Calu3 (cell line): Measurements from ENCODE around the gene MSI2. TPM values are rescaled to one million over a fixed set of nuclear protein-coding genes. Genes with fewer than 3 reads are reported as not detected.

Source experiments
- BruUV-seq: library from RNA; stranded (reverse); fragments of 400-500 nt; replicated peaks from 2 replicates; lab custom pipeline; 2021; lab: Mats Ljungman, UMichigan
- CTCF ChIA-PET: fragments of 300-600 bp; sonication (Branson Sonifier 250); formaldehyde crosslinking; loops from one replicate; lab custom pipeline; 2022; ENCODE audit warnings: antibody characterized with exemption; lab: Charles Lee
- DNase-seq: peaks from one replicate; pipeline ENCODE4 v3.0.0; 2022
- H3K27ac Mint-ChIP-seq: one replicate; pipeline ENCODE4 v1.8.0; 2022; ENCODE audit warnings: mixed read lengths; ENCODE audit not compliant: unreplicated experiment
- H3K27me3 Mint-ChIP-seq: one replicate; pipeline ENCODE4 v1.8.0; 2022; ENCODE audit warnings: mixed read lengths; ENCODE audit not compliant: unreplicated experiment
- H3K36me3 Mint-ChIP-seq: one replicate; pipeline ENCODE4 v1.8.0; 2022; ENCODE audit warnings: mild to moderate bottlenecking, moderate library complexity, mixed read lengths; ENCODE audit not compliant: insufficient read depth, unreplicated experiment
- H3K4me1 Mint-ChIP-seq: one replicate; pipeline ENCODE4 v1.8.0; 2022; ENCODE audit warnings: mild to moderate bottlenecking, low read depth, mixed read lengths; ENCODE audit not compliant: unreplicated experiment
- H3K4me3 Mint-ChIP-seq: one replicate; pipeline ENCODE4 v1.8.0; 2022; ENCODE audit warnings: mild to moderate bottlenecking, low read depth, moderate library complexity, mixed read lengths; ENCODE audit not compliant: unreplicated experiment
- H3K9me3 Mint-ChIP-seq: one replicate; pipeline ENCODE4 v1.8.0; 2022; ENCODE audit warnings: low read depth, mixed read lengths; ENCODE audit not compliant: unreplicated experiment
- intact Hi-C: fragments of 100-400 bp; cut with micrococcal nuclease; formaldehyde crosslinking; loops from one replicate; pipeline ENCODE4 v1.10.0; 2022; ENCODE audit not compliant: unreplicated experiment
- total RNA-seq: library from RNA; stranded (reverse); gene quantifications from 2 replicates; pipeline ENCODE4 v1.2.3, GENCODE V29; 2022
- TF ChIP-seq, protein P1 (sequence below): fragments of 200-600 bp; IDR thresholded peaks from one replicate; pipeline ENCODE4 v1.8.0; 2022; ENCODE audit warnings: antibody characterized with exemption; ENCODE audit not compliant: unreplicated experiment

MSI2 gene
- total RNA-seq, 1 experiment from 2014 or later = 66.4 TPM

DNA sequence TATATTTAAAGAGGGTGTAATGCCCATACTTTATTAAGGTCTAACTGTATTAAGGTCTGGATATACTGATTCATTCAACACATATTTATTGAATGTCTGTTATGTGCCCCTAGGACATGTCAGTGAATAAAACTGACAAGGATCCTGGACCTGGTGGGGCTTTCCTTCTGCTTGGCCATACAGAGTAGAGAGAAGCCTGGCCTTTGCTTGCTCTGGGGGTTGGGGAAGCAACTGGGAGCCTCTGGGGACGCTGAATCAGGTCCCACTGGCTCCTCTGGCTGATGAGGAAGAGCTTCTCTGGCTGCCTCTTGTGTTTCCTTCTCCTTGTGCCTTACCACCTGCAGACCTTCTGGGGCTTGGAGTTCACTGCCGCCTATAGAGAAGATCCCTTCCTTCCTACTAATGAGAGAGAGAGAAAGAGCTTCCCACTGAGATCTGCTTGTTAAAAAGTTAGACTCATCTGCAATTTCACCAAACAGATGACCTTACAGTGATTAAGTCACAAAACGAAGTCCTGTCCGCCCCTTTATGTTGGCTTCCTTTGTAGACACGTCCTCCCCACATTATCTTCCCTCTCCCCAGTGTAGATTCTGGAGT lies 49.7 kb downstream of the MSI2 start:
- no peaks in the 10 kb centered on the region for H3K36me3 Mint-ChIP-seq
- TF ChIP-seq, protein P1, sequence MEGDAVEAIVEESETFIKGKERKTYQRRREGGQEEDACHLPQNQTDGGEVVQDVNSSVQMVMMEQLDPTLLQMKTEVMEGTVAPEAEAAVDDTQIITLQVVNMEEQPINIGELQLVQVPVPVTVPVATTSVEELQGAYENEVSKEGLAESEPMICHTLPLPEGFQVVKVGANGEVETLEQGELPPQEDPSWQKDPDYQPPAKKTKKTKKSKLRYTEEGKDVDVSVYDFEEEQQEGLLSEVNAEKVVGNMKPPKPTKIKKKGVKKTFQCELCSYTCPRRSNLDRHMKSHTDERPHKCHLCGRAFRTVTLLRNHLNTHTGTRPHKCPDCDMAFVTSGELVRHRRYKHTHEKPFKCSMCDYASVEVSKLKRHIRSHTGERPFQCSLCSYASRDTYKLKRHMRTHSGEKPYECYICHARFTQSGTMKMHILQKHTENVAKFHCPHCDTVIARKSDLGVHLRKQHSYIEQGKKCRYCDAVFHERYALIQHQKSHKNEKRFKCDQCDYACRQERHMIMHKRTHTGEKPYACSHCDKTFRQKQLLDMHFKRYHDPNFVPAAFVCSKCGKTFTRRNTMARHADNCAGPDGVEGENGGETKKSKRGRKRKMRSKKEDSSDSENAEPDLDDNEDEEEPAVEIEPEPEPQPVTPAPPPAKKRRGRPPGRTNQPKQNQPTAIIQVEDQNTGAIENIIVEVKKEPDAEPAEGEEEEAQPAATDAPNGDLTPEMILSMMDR = no peak
- no peak overlapping the region for H3K27ac Mint-ChIP-seq
- H3K4me1 Mint-ChIP-seq = no peaks in the 10 kb centered on the region
- no peaks in the 10 kb centered on the region for H3K27me3 Mint-ChIP-seq
- no peak for DNase-seq
- no peaks in the 10 kb centered on the region for H3K9me3 Mint-ChIP-seq
- no peak overlapping the region for H3K4me3 Mint-ChIP-seq
- intact Hi-C loops = no loop called here
- CTCF ChIA-PET = no interaction called here
- no TSS peak for BruUV-seq

DNA sequence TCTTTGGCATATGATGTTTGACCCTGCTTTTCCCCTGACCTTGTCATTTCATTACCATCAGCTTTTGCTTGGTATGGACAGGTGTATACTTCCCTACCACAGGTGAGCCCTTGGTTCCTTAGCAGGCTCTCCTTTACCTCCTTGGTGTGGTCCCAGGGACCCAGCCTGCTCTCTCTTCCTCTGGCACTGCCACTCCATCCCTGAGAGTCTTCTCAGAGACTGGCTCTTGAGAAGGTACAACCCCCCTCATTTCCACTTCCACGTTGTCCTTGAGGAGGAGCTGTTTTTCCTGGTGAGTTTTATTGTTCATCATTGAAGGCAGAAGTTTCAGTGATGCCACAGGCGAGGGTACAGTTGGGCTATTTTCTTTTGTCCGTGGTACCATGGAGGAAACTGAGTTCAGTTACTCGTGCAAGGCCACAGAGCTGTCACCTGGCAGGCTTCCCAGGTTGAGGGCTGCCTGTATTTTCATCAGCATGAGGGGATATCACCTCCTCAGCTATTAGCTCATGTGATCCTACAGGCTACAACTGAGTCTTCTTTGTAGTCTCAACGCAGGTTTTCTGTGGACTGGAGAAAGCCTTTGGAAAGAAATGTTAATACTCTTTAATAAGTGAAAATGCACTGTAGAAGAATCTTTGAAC lies 52.3 kb downstream of the MSI2 start:
- H3K4me3 Mint-ChIP-seq = no peak overlapping the region
- H3K36me3 Mint-ChIP-seq = no peaks in the 10 kb centered on the region
- intact Hi-C loops = no loop called here
- TF ChIP-seq, protein P1 = no peak
- H3K4me1 Mint-ChIP-seq = no peaks in the 10 kb centered on the region
- H3K27me3 Mint-ChIP-seq = no peaks in the 10 kb centered on the region
- no TSS peak for BruUV-seq
- no peak overlapping the region for H3K27ac Mint-ChIP-seq
- CTCF ChIA-PET = no interaction called here
- H3K9me3 Mint-ChIP-seq = no peaks in the 10 kb centered on the region
- no peak for DNase-seq

DNA sequence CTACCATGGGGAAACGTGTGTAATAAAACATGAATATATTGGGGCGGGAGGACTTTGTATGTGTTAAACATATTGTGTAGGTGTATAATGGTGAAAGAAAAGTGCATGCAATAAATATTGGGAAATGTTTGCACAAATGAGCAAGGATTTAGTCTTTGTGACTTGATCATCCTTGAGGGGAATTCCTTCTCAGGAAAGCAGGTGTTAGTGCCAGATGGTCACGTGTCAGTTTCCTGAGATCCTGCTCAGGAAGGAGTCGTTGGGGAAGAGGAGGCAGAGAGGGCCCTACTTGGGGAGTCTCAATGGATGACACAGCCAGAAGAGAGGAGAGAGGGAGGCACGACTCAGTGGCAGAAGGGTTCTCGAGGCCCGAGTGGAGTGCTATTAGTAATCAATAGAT lies 53.2 kb downstream of the MSI2 start:
- no peak overlapping the region for H3K4me3 Mint-ChIP-seq
- no peaks in the 10 kb centered on the region for H3K36me3 Mint-ChIP-seq
- no peaks in the 10 kb centered on the region for H3K9me3 Mint-ChIP-seq
- BruUV-seq = no TSS peak
- CTCF ChIA-PET = no interaction called here
- H3K27ac Mint-ChIP-seq = no peak overlapping the region
- no peaks in the 10 kb centered on the region for H3K4me1 Mint-ChIP-seq
- no peak for DNase-seq
- TF ChIP-seq, protein P1 = no peak
- intact Hi-C loops = no loop called here
- H3K27me3 Mint-ChIP-seq = no peaks in the 10 kb centered on the region

DNA sequence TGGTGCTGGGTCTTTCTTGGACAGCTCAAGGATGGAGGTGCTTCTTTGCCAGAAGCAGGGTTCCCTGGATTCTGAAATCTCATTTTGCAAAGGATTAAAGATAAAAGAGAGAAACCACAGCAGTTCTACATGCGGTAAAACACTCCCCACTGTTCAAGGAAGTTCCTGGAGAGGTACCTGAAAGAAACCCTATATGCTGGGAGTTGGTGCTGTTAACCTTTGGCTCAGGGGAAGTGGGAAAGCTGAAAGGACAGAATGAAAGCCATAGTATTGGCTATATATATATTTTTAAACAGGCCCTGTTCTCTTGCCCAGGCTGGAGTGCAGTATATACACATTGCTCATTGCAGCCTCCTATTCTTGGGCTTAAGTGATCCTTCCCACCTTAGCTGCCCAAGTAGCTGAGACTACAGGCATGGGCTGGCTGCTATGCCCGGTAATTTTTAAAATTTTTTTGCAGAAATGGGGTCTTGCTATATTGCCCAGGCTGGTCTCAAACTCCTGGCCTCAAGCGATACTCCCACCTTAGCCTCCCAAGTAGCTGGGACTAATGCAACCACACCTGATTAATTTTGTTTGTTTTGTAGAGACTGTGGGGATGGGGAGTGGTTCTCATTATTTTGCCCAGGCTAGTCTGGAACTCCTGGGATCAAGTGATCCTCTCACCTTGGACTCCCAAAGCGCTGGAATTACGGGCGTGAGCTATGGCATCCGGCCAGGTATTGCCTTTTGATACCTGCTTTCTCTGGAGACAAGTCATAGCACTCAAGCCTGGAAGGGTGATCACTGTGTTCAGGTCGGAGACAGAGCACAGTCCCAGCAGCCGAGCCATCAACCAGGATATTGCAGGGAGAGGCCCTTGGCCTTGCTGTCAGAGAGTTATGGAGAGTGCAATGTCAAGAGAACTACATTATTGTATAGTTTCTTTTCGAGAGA lies 55.2 kb downstream of the MSI2 start:
- no peak overlapping the region for H3K4me3 Mint-ChIP-seq
- no peaks in the 10 kb centered on the region for H3K9me3 Mint-ChIP-seq
- TF ChIP-seq, protein P1 = no peak
- H3K4me1 Mint-ChIP-seq = no peaks in the 10 kb centered on the region
- H3K27me3 Mint-ChIP-seq = no peaks in the 10 kb centered on the region
- BruUV-seq = no TSS peak
- H3K36me3 Mint-ChIP-seq = no peaks in the 10 kb centered on the region
- H3K27ac Mint-ChIP-seq = no peak overlapping the region
- CTCF ChIA-PET = no interaction called here
- intact Hi-C loops = no loop called here
- no peak for DNase-seq
